ENCODE results near the gene IL6R. TPM values are rescaled to one million over a fixed set of nuclear protein-coding genes. Genes with fewer than 3 reads are reported as not detected.

Gene IL6R
- total RNA-seq, 4 donors from 2014 or later, result 31.6 to 53.7 (median 33.5) TPM

DNA sequence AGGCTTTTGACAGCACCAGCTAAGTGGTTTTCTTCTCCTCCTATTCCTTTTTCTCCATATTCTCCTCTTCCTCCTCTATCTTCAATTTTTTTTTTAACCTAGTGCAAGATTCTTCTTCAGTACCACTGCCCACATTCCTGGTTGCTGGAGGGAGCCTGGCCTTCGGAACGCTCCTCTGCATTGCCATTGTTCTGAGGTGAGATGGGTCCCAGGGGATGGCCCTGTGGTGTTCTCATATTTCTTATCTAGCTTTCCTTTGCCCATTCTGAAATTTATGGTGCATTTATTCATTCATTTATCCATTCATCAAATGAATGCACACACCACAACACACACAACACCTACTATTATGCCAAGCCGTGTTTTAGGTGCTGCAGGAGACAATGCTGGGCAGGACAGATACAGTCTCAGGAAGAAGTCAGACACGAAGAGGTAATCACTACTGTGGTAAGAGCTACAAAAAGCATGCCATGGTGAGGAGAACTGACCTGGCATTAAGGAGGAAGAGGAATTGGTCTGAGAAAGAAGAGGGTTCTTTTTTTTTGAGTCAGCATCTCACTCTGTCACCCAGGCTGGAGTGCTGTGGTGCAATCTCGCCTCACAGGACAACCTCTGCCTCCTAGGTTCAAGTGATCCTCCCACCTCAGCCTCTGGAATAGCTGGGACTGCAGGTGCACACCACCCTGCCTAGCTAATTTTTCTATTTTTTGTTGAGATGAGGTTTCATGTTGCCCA lies 49.4 kb downstream of the IL6R start:
- WGBS, 2 donors, result 80 to 89% methylated on average over 5 of the region's 5 CpGs
- no peak for TF ChIP-seq POLR2A (IDR thresholded peaks at IDR 0.05)
- TF ChIP-seq, protein P1, sequence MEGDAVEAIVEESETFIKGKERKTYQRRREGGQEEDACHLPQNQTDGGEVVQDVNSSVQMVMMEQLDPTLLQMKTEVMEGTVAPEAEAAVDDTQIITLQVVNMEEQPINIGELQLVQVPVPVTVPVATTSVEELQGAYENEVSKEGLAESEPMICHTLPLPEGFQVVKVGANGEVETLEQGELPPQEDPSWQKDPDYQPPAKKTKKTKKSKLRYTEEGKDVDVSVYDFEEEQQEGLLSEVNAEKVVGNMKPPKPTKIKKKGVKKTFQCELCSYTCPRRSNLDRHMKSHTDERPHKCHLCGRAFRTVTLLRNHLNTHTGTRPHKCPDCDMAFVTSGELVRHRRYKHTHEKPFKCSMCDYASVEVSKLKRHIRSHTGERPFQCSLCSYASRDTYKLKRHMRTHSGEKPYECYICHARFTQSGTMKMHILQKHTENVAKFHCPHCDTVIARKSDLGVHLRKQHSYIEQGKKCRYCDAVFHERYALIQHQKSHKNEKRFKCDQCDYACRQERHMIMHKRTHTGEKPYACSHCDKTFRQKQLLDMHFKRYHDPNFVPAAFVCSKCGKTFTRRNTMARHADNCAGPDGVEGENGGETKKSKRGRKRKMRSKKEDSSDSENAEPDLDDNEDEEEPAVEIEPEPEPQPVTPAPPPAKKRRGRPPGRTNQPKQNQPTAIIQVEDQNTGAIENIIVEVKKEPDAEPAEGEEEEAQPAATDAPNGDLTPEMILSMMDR (IDR thresholded peaks at IDR 0.05), result no peak
- TF ChIP-seq EP300 (IDR thresholded peaks at IDR 0.05), result no peak
- no peak for DNase-seq (ENCODE audit: low spot score in 2 of 2)
- Histone ChIP-seq H3K27me3 (no peaks in the 10 kb centered on the region), H3K9me3 (no peaks in the 10 kb centered on the region), H3K4me3 (no peak overlapping the region), H3K4me1 (peaks cover 0 to 27% (median 8%) of the 10 kb centered on the region in 4 donors), H3K36me3 (peaks cover 0 to 93% (median 8%) of the 10 kb centered on the region in 3 donors), H3K27ac (peak overlapping the region in 2 of 4 donors; percentile 11 to 55)

DNA sequence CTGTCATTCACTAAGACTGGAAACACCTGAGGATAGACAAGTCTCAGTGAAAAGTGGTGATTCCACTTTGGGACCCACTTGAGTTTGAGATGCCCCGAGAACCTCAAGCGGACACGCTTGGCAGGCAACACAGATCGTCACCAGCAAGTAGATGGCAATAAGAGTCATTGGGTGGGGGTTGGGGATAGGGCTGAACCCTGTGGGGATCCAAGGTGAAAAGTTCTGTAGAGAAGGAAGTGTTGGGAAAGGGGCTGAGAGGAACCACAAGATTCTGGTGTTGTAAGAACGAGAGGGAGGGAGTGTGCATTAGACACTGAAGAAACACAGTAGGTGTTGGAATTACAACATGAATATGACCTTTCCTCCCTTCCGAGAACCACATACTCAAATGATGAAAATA lies 51.5 kb downstream of the IL6R start:
- Histone ChIP-seq H3K27ac (no peak overlapping the region), H3K36me3 (peaks cover 0 to 91% (median 8%) of the 10 kb centered on the region in 3 donors), H3K9me3 (no peaks in the 10 kb centered on the region), H3K4me3 (no peak overlapping the region), H3K27me3 (no peaks in the 10 kb centered on the region), H3K4me1 (peaks cover 0 to 27% (median 8%) of the 10 kb centered on the region in 4 donors)
- WGBS, 2 donors, result 84 to 92% methylated on average over 6 of the region's 6 CpGs
- no peak for TF ChIP-seq POLR2A (IDR thresholded peaks at IDR 0.05)
- TF ChIP-seq, protein P1 (IDR thresholded peaks at IDR 0.05), result no peak
- no peak for TF ChIP-seq EP300 (IDR thresholded peaks at IDR 0.05)
- DNase-seq (ENCODE audit: low spot score in 2 of 2), result no peak

DNA sequence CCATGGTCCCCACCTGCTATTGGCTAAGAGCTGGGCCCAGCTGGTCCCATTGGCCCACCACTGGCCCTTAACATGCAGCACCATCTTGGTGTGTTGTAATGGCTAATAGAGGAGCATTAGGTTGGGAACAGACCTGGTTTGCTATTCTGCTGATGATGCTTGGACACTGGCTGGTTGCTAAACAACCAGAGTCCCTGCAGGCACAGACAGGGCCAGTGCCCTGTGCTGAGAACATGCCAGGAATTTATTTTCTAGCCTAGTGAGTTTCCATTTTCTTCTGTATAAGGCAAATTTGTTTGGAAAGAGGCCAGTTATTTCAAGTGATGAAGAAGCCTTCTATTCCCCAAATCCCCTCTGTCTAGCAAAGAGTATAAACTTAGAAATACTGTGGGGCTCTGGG lies 53.9 kb downstream of the IL6R start:
- H3K27ac ChIP-seq, result no peak overlapping the region
- no peak for DNase-seq (ENCODE audit: low spot score in 2 of 2)
- H3K36me3 ChIP-seq, result peaks cover 0 to 70% (median 8%) of the 10 kb centered on the region in 3 donors
- H3K4me3 ChIP-seq, result no peak overlapping the region
- H3K9me3 ChIP-seq, result no peaks in the 10 kb centered on the region
- H3K27me3 ChIP-seq, result no peaks in the 10 kb centered on the region
- H3K4me1 ChIP-seq, result peaks cover 0 to 33% (median 7%) of the 10 kb centered on the region in 4 donors
- TF ChIP-seq POLR2A (IDR thresholded peaks at IDR 0.05) (no peak), EP300 (IDR thresholded peaks at IDR 0.05) (no peak)
- TF ChIP-seq, protein P1 (IDR thresholded peaks at IDR 0.05), result no peak

DNA sequence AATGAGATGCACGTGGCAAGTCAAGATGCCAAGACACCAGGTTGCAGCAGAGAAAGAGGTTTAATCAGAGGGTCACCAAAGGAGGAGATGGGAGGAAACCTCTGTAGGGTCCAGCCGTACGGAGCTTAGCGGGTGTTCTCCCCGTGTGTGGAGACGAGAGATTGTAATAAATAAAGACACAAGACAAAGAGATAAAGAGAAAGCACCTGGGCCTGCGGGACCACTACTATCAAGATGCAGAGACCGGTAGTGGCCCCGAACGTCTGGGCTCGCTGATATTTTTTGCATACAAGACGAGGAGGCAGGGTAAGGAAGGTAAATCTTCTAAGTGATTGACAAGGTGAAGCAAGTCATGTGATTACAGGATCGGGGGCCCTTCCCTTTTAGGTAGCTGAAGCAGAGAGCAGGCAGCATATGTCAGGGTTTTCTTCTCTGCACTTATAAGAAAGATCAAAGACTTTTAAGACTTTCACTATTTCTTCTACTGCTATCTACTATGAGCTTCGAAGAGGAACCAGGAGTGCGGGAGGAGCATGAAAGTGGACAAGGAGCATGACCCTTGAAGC lies 55.6 kb downstream of the IL6R start:
- no peaks in the 10 kb centered on the region for H3K27me3 ChIP-seq
- H3K4me3 ChIP-seq, result no peak overlapping the region
- no peak for DNase-seq (ENCODE audit: low spot score in 2 of 2)
- peaks cover 0 to 33% (median 7%) of the 10 kb centered on the region in 4 donors for H3K4me1 ChIP-seq
- H3K36me3 ChIP-seq, result peaks cover 0 to 63% (median 0%) of the 10 kb centered on the region in 3 donors
- H3K27ac ChIP-seq, result no peak overlapping the region
- 74 to 75% methylated on average over 15 of the region's 15 CpGs for WGBS, 2 donors
- no peaks in the 10 kb centered on the region for H3K9me3 ChIP-seq
- TF ChIP-seq, protein P1 (IDR thresholded peaks at IDR 0.05), result no peak
- no peak for TF ChIP-seq POLR2A (IDR thresholded peaks at IDR 0.05)
- no peak for TF ChIP-seq EP300 (IDR thresholded peaks at IDR 0.05)

DNA sequence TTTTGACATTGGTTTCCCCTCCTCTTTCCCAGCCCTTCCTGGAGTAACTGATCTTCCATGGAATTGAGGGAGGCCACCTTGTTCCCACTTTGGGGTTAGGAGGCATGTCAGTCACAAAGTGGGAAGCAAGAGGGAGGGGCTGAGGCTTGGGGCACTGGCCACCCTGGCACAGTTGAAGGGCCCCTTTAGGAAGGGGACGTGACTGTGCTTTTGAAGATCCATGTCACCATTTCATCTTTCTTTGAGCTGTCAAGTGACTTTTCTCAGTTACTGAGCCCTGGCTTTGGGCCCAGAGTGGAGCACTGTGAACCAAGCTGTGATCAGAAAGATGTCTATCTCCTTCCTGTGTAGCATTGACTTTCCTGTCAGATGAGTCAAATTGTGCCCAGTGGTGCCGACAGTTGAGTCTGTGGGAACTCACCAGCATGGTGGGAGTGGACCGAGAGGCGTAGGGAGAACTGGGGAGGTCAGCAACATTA lies 58.4 kb downstream of the IL6R start:
- Histone ChIP-seq H3K27me3 (no peaks in the 10 kb centered on the region), H3K27ac (peak overlapping the region in 3 of 4 donors; percentile 29 to 75 (median 34)), H3K4me1 (peaks cover 0 to 47% (median 7%) of the 10 kb centered on the region in 4 donors), H3K9me3 (no peaks in the 10 kb centered on the region), H3K4me3 (no peak overlapping the region), H3K36me3 (peaks cover 0 to 52% (median 0%) of the 10 kb centered on the region in 3 donors)
- 45 to 53% methylated on average over 4 of the region's 4 CpGs for WGBS, 2 donors
- TF ChIP-seq POLR2A (IDR thresholded peaks at IDR 0.05) (no peak), EP300 (IDR thresholded peaks at IDR 0.05) (no peak)
- TF ChIP-seq, protein P1 (IDR thresholded peaks at IDR 0.05), result no peak
- no peak for DNase-seq (ENCODE audit: low spot score in 2 of 2)
